Ishikawa (cell line): ENCODE data around the gene FAM163A.

Experiments used
- CEBPB ChIP-seq: IDR thresholded peaks from 2 replicates; pipeline ENCODE4 v1.6.1; 2012
- CREB1 ChIP-seq: IDR thresholded peaks from 2 replicates; pipeline ENCODE4 v1.6.1; 2012; ENCODE audit warnings: low read depth
- EGR1 ChIP-seq: IDR thresholded peaks from 2 replicates; pipeline ENCODE4 v1.6.1; 2012
- EP300 ChIP-seq: IDR thresholded peaks from 2 replicates; pipeline ENCODE4 v1.6.1; 2012; ENCODE audit warnings: borderline replicate concordance
- FOXM1 ChIP-seq: IDR thresholded peaks from 2 replicates; pipeline ENCODE4 v1.6.1; 2012; ENCODE audit warnings: low read depth, borderline replicate concordance
- MAX ChIP-seq: IDR thresholded peaks from 2 replicates; pipeline ENCODE4 v1.6.1; 2012
- NFIC ChIP-seq: IDR thresholded peaks from 2 replicates; pipeline ENCODE4 v1.6.1; 2012
- RAD21 ChIP-seq: IDR thresholded peaks from 2 replicates; pipeline ENCODE4 v1.6.1; 2012; ENCODE audit warnings: low read depth
- TAF1 ChIP-seq: IDR thresholded peaks from 2 replicates; pipeline ENCODE4 v1.6.1; 2012; ENCODE audit warnings: low read depth, mild to moderate bottlenecking
- TCF12 ChIP-seq: IDR thresholded peaks from 2 replicates; pipeline ENCODE4 v1.6.1; 2012; ENCODE audit warnings: low read depth
- TEAD4 ChIP-seq: IDR thresholded peaks from 2 replicates; pipeline ENCODE4 v1.6.1; 2012
- USF1 ChIP-seq: IDR thresholded peaks from 2 replicates; pipeline ENCODE4 v1.6.1; 2012
- YY1 ChIP-seq: IDR thresholded peaks from 2 replicates; pipeline ENCODE4 v1.6.1; 2012; ENCODE audit warnings: low read depth
- ZBTB7A ChIP-seq: IDR thresholded peaks from 2 replicates; pipeline ENCODE4 v1.6.1; 2012; ENCODE audit warnings: low read depth
- TF ChIP-seq, protein P1 (sequence below): IDR thresholded peaks from 2 replicates; pipeline ENCODE4 v1.6.1; 2012; ENCODE audit warnings: low read depth, mild to moderate bottlenecking

The FAM163A gene

DNA sequence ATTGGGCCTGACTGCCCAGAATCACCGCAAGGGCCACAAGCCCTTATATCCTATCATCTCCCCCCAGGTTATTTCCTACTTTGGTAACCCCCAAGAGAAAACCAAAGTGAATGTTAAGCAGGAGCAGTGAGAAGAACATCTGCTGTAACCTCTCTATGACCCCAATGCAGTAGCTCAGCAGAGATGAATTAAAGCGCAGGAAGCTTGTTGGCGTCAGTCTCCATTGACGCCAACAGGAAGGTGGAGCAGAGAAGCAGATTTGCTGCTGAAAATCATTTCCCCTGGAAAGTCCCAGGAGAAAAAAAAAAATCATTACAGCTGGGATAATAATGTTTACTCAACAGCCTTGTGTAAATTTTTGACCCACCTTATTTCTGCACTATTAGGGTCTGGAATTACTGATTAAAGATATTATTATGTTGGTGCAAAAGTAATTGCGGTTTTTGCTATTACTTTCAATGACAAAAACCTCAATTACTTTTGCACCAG is 33.2 kb upstream of the FAM163A start:
- TF ChIP-seq CREB1 (no peak), NFIC (no peak), USF1 (no peak), EP300 (no peak), TAF1 (no peak), CEBPB (no peak), YY1 (no peak), TEAD4 (no peak), EGR1 (no peak), TCF12 (no peak), MAX (no peak), FOXM1 (no peak), ZBTB7A (no peak), RAD21 (no peak)
- TF ChIP-seq, protein P1, sequence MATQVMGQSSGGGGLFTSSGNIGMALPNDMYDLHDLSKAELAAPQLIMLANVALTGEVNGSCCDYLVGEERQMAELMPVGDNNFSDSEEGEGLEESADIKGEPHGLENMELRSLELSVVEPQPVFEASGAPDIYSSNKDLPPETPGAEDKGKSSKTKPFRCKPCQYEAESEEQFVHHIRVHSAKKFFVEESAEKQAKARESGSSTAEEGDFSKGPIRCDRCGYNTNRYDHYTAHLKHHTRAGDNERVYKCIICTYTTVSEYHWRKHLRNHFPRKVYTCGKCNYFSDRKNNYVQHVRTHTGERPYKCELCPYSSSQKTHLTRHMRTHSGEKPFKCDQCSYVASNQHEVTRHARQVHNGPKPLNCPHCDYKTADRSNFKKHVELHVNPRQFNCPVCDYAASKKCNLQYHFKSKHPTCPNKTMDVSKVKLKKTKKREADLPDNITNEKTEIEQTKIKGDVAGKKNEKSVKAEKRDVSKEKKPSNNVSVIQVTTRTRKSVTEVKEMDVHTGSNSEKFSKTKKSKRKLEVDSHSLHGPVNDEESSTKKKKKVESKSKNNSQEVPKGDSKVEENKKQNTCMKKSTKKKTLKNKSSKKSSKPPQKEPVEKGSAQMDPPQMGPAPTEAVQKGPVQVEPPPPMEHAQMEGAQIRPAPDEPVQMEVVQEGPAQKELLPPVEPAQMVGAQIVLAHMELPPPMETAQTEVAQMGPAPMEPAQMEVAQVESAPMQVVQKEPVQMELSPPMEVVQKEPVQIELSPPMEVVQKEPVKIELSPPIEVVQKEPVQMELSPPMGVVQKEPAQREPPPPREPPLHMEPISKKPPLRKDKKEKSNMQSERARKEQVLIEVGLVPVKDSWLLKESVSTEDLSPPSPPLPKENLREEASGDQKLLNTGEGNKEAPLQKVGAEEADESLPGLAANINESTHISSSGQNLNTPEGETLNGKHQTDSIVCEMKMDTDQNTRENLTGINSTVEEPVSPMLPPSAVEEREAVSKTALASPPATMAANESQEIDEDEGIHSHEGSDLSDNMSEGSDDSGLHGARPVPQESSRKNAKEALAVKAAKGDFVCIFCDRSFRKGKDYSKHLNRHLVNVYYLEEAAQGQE: no peak

- TF ChIP-seq CEBPB: no peak
- no peak for TF ChIP-seq FOXM1
- TF ChIP-seq RAD21: no peak
- TF ChIP-seq TCF12: no peak
- no peak for TF ChIP-seq EGR1
- no peak for TF ChIP-seq TEAD4
- TF ChIP-seq ZBTB7A: no peak
- no peak for TF ChIP-seq USF1
- no peak for TF ChIP-seq TAF1
- TF ChIP-seq, protein P1: no peak
- no peak for TF ChIP-seq YY1
- no peak for TF ChIP-seq CREB1
- no peak for TF ChIP-seq NFIC
- no peak for TF ChIP-seq EP300
- no peak for TF ChIP-seq MAX
These were observed 28.9 kb upstream of the FAM163A start for GRCh38 chr1:179714159-179714558.

DNA sequence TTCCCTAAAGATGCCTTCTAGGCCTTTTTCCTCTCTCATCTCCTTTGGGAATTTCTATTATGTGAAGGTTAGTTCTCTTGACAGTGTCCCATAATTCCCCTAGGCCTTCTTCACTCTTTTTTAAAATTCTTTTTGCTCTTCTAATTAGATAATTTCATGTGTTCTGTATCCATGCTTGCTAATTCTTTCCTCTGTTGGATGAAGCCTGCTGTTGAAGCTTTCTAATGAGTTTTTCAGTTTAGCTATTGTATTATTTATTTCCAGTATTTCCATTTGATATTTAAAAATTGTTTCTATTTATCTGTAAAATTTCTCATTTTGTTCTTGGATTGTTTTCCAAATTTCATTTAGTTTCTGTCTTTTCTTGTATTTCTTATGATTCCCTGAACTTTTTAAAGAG is 28.5 kb upstream of the FAM163A start:
- TF ChIP-seq EP300 (no peak), USF1 (no peak), YY1 (no peak), TAF1 (no peak)
- TF ChIP-seq, protein P1: no peak

- TF ChIP-seq CEBPB (no peak), TAF1 (no peak), TCF12 (no peak), USF1 (no peak), YY1 (no peak), TEAD4 (no peak), RAD21 (no peak), ZBTB7A (no peak)
These were observed 23.8 kb upstream of the FAM163A start for GRCh38 chr1:179719272-179719671.
